NT2/D1 (cell line): ENCODE results near the gene LAMA5.

Experiments
- YY1 ChIP-seq: IDR thresholded peaks from 2 replicates; pipeline ENCODE4 v1.6.1; 2011; ENCODE audit not compliant: insufficient read length, insufficient read depth
- ZNF274 ChIP-seq: IDR thresholded peaks from 2 replicates; pipeline ENCODE4 v1.6.1; 2011; ENCODE audit warnings: mild to moderate bottlenecking, low read depth, low read length

DNA sequence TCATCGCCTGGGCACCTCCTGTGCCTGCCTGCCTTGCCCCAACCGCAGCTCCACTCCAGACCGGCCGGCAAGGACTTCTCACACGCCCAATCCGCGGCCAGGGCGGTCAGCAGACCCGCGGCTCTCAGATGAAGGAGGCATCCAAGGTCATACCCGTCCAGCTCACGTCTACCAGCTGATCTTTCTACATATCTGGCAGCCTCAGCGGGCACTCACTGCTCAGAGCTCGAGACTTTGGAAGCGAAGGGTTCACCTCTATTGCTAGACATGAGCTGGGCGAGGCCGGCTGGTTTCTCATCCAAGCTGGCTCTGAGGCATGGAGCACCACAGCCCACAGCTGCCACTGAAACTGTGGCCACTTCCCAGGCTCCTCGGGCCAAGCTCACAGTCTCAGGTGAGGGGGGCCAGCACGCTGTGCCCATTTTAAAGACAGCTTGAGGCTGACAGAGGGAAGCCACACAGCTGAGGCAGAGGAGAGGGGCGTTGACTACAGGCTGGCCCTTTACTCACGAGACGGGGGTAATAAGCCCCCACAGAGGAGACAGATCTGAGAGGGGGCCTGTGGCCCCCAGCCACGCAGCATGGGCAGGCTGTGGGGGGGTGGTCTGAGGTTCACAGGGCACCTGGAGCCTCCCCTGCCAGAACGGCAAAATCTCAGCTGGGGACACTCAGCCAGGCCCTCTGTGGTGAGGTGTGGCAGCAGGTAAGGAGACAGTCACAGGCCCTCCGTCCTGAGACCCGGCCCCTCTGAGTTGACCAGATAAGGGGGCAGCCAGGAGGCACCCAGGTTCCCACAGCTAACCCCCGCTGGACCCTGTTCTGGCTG, 2.0 kb downstream of the LAMA5 start:
- no peak for TF ChIP-seq ZNF274
- TF ChIP-seq YY1, result no peak
